Activated naive CD8-positive, alpha-beta T cell treated with anti-CD3 and anti-CD28 coated beads for 36 hours (primary cell): ENCODE results near the gene FOXN1. TPM values are rescaled to one million over a fixed set of nuclear protein-coding genes. Genes with fewer than 3 reads are reported as not detected.

Source experiments
- DNase-seq: peaks from one replicate; pipeline ENCODE4 v3.0.0; 2021
- H3K27ac Mint-ChIP-seq: one replicate; pipeline ENCODE4 v1.8.0; 2022; ENCODE audit warnings: mild to moderate bottlenecking, moderate library complexity, mixed read lengths
- H3K27me3 Mint-ChIP-seq: one replicate; pipeline ENCODE4 v1.8.0; 2022; ENCODE audit warnings: mild to moderate bottlenecking, mixed read lengths
- H3K36me3 Mint-ChIP-seq: one replicate; pipeline ENCODE4 v1.8.0; 2021; ENCODE audit warnings: mild to moderate bottlenecking, mixed read lengths
- H3K4me1 Mint-ChIP-seq: one replicate; pipeline ENCODE4 v1.8.0; 2021; ENCODE audit warnings: mixed read lengths
- H3K4me3 Mint-ChIP-seq: one replicate; pipeline ENCODE4 v1.8.0; 2022; ENCODE audit warnings: mild to moderate bottlenecking, moderate library complexity, mixed read lengths
- H3K9me3 Mint-ChIP-seq: one replicate; pipeline ENCODE4 v1.8.0; 2022; ENCODE audit warnings: mixed read lengths
- total RNA-seq, 2 experiments: library from RNA; stranded (reverse); gene quantifications; one replicate each; pipeline ENCODE4 v1.2.3, GENCODE V29; 2021

Gene FOXN1
- total RNA-seq, 2 experiments from 2014 or later = not detected

DNA sequence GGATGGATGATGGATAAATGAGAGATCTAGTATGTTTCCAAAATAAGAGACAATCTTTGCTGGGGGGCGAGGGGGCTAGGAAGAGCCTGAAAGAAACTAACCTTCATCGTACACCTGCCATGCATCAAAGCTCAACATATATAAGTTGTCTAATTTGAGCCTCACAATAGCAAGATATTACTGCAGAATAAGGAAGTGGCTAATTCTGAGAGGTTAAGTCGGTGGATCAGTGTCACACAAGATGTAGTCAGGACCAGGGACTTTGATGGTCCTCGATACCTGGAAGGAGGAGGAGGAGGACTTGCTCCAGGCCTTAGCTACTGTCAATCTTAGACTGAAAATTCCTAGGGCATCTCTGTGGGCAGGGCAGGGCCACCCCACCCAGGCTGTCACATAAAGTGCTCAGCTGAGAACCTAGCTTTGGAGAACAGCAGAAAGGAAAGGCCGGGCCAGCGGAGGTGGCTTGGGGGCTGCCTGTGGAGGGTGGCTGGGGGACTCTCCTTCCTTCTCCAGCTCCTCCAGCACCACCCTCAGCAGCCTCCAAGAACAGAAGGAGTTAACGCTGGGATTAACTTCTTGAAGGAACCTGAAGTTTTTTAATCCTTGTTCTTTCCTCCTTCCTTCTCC is 33.2 kb upstream of the FOXN1 start:
- no peak for DNase-seq
- Mint-ChIP-seq H3K4me3 (no peak overlapping the region), H3K4me1 (peaks cover 16% of the 10 kb centered on the region), H3K27me3 (no peaks in the 10 kb centered on the region), H3K36me3 (no peaks in the 10 kb centered on the region), H3K9me3 (no peaks in the 10 kb centered on the region), H3K27ac (no peak overlapping the region)

DNA sequence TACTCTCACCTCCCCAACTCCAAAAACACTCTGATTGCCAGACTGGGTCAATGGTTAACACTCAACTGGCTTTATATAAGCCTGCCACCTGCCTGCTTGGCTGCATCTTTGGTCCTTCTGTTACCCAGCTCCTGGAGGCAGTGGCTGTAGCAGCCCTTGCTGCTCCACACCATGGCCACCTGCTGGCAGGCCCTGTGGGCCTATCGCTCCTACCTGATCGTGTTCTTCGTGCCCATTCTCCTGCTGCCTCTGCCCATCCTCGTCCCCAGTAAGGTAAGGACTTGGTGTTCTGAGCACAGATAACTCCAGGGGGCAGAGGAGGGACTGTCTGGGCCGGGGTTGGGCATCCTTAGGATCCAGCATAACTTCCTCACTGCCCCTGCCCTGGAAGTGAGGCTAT is 32.6 kb upstream of the FOXN1 start, which contains the start of gene SLC13A2:
TSS of gene SLC13A2 (plus strand) at position 103 of the 400 bp plus-strand sequence. CDS start at position 172, 69 bp downstream.
- no peak for DNase-seq
- no peaks in the 10 kb centered on the region for H3K9me3 Mint-ChIP-seq
- no peaks in the 10 kb centered on the region for H3K36me3 Mint-ChIP-seq
- peaks cover 13% of the 10 kb centered on the region for H3K4me1 Mint-ChIP-seq
- H3K27ac Mint-ChIP-seq = no peak within 1 kb of the TSS
- H3K27me3 Mint-ChIP-seq = no peaks in the 10 kb centered on the region
- no peak within 1 kb of the TSS for H3K4me3 Mint-ChIP-seq

DNA sequence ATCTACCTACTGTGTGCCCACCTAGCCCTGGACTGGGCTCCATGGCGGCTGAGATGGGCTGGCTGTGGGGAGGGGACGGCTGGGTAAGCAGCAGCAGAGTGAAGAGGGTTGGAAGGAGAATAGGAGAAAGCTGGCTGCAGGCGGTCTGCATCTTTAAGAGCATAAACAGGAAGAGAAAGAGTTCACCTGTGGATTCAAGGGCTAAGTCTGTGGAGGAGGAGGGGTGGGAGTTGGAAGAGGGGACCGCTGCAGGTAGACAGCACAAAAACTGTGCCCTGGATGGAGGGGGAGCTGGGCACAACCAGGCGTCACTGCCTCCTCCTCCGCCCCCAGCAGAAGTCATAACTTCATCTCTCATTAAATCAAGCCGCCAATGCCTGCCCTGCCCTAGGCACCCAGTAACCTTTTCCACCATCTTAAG is 32.0 kb upstream of the FOXN1 start:
- no peaks in the 10 kb centered on the region for H3K27me3 Mint-ChIP-seq
- H3K36me3 Mint-ChIP-seq = no peaks in the 10 kb centered on the region
- H3K27ac Mint-ChIP-seq = no peak overlapping the region
- no peaks in the 10 kb centered on the region for H3K9me3 Mint-ChIP-seq
- no peak for DNase-seq
- H3K4me1 Mint-ChIP-seq = peaks cover 8% of the 10 kb centered on the region
- no peak overlapping the region for H3K4me3 Mint-ChIP-seq

DNA sequence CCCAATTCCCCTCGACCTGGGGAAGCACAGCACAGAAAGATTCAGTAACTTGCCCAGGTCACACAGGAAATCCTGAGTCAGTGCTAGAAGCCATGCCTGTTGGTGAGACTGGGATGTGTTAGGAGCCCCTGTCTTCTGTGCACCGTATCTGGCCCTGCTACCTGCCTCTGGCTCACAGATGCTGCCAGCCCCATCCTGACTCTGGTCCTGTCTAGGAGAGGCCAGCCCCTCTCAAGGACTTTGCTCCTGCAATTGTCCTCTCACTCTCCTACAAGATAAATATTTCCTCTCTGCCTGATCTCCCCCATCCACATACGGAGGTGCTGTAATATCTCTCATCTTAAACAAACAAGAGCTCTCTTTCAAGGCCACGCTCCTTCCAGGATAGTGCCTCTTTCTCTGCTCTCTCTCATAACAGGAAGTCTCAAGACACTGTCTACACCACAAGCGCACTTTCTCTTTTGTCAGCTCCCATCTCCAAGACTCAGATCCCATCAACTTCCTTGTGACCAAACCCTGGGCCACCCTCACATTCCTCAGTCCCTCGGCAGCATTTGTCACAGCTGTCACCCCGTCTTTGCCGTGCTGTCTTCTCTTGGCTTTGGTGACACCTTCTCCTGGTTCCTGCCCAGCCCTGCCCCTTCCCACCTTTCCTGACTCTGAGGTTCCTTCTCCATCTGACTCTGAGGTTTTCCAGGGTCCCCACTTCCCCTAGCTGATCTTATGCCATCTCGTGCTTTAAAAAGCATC is 30.8 kb upstream of the FOXN1 start:
- Mint-ChIP-seq H3K4me1 (peaks cover 5% of the 10 kb centered on the region), H3K27me3 (no peaks in the 10 kb centered on the region), H3K9me3 (no peaks in the 10 kb centered on the region), H3K27ac (no peak overlapping the region), H3K36me3 (no peaks in the 10 kb centered on the region), H3K4me3 (no peak overlapping the region)
- no peak for DNase-seq

DNA sequence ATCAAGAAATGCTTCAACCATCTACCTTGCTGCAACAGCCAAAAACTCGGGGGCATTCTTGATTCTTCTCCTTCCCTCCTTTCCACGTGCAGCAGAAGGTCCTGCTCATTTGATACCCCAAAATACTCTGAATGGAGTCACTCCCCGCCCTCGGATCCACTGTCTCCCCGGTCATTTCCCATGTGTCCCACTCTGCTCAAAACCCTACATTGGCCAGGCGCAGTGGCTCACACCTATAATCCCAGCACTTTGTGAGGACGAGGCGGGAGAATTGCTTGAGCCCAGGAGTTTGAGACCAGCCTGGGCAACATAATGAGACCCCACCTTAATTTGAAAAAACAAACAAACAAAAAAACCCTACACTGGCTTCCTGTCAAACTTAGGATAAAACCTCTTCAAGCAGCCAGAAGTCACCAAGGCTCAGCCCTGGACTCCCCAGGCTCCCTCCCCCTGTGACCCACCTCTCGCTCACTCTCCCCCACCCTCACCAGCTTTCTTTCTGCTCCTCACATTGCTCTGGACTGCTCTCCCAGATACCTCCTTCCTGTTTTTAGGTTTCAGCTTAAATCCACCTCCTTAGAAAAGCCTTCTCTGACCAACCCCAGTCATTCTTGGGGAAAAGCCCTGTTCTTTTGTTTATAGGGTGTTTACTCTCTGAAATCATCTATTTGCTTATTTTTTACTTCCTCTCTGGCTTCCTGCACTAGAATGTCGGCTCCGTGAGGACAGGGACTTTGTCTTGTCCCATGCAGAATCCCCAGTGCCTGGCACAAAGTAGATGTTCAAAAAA is 29.9 kb upstream of the FOXN1 start:
- H3K4me1 Mint-ChIP-seq = peaks cover 5% of the 10 kb centered on the region
- no peaks in the 10 kb centered on the region for H3K36me3 Mint-ChIP-seq
- H3K27me3 Mint-ChIP-seq = no peaks in the 10 kb centered on the region
- no peaks in the 10 kb centered on the region for H3K9me3 Mint-ChIP-seq
- no peak overlapping the region for H3K27ac Mint-ChIP-seq
- H3K4me3 Mint-ChIP-seq = no peak overlapping the region
- DNase-seq = no peak

DNA sequence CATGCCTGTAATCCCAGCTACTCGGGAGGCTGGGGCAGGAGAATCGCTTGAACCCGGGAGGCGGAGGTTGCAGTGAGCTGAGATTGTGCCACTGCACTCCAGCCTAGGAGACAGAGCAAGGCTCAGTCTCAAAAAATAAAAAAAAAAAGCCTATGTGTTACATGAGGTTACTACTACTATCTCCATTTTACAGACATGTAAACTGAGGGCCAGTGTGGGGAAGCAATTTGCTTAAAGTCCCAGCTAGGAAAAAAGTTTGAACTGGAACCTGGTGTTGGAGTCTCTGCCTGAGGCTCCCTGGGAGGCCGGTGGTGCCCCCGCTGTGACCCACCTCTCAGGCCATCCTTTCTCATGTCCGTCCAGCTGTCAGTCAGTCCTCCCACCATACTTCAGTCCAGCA is 28.2 kb upstream of the FOXN1 start:
- H3K27ac Mint-ChIP-seq = no peak overlapping the region
- H3K27me3 Mint-ChIP-seq = no peaks in the 10 kb centered on the region
- H3K9me3 Mint-ChIP-seq = no peaks in the 10 kb centered on the region
- H3K4me1 Mint-ChIP-seq = peaks cover 5% of the 10 kb centered on the region
- no peaks in the 10 kb centered on the region for H3K36me3 Mint-ChIP-seq
- no peak overlapping the region for H3K4me3 Mint-ChIP-seq
- no peak for DNase-seq

DNA sequence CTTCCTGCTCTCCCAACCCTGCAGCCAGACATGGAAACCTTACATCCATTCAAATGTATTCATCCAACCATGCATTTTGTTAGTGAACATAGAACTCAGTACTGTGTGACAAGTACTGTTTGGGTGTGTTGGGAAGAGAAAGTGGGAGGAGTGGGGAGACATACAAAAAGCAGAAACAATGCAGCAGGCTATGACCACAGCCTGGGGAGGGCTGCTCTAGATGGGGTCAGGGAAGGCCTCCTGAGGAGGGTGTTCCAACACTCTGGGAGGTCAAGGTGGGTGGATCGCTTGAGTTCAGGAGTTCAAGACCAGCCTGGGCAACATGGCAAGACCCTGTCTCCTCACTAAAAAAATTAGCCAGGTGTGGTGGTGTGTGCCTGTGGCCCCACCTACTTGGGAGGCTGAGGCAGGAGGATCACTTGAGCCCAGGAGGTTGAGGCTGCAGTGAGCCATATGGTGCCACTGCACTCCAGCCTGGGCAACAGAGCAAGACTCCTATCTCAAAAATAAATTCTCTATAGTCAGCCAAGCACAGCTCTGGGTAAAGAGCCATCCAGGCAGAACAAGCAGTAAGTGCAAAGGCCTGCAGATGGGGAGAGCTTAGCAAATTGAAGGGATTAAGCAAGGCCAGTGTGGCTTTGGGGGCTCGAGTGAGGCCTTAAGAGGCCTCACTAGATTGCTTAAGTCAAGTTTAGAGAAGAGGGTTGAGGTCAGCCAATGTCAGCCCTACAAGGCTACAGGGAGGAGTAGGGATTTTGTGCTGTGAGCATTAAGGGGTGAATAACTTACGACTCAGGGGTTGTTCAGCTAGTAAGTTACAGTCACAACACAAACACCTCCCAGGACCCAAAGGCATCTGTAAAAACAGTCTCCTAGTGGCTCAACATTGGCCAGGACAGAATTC is 27.2 kb upstream of the FOXN1 start:
- H3K4me3 Mint-ChIP-seq = no peak overlapping the region
- no peak overlapping the region for H3K27ac Mint-ChIP-seq
- no peaks in the 10 kb centered on the region for H3K9me3 Mint-ChIP-seq
- peaks cover 5% of the 10 kb centered on the region for H3K4me1 Mint-ChIP-seq
- DNase-seq = no peak
- no peaks in the 10 kb centered on the region for H3K27me3 Mint-ChIP-seq
- no peaks in the 10 kb centered on the region for H3K36me3 Mint-ChIP-seq

DNA sequence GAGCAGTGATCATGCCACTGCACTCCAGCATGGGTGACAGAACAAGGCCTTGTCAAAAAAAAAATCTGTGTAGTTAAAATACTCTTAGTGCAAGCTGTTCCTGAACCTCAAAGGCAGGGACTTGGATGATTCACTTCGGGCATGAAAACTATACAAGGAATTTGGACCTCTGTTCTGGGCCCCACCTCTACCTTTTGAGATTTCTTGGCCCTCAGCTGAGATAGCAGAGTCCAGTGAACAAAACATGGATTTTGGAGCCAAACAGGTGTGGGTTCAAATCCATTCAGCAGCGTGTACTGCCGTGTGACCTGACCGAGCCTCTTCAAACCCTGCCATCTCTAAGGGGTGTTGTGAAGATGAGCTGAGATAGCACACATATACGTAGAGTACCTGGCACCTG is 25.9 kb upstream of the FOXN1 start:
- Mint-ChIP-seq H3K9me3 (no peaks in the 10 kb centered on the region), H3K27me3 (no peaks in the 10 kb centered on the region), H3K27ac (no peak overlapping the region), H3K4me1 (peaks cover 4% of the 10 kb centered on the region), H3K36me3 (no peaks in the 10 kb centered on the region), H3K4me3 (no peak overlapping the region)
- DNase-seq = no peak

DNA sequence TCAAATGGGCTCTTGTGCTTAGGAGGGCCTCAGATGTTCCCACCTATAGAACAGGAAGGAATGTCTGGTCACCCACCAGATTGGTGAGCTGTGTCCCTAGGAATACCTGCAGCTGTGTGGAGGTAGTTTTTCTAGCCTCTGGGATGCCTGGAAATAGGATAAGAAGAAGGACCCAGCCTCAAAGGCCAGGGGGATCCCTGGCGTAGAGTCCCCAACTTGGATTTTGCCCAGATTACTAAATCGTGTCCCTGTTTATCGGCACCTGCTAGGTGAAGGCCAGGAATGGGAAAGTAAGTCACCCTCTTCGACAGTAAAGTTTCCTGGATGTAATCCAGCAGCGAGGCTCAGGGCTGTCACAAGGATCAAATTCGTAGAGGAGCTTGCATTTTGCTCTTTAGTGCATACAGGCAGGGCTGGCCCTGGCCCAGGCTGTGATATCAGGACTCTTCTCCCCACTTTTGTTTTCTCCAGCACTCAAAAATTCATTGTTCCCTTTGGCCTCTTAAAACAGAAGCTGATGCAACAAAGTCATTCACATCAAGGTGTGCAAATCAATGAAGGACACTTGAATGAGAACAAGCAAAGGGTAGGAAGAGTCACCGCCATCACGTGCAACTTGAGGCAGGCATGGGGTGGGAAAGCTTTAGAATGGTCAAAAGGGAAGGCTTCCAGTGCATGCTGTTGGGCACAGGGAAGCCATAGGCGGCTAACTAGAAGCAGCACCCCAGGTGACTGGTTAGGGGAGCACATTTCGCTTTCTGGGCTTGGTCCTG is 25.2 kb upstream of the FOXN1 start:
- Mint-ChIP-seq H3K27ac (no peak overlapping the region), H3K36me3 (no peaks in the 10 kb centered on the region), H3K9me3 (no peaks in the 10 kb centered on the region), H3K27me3 (no peaks in the 10 kb centered on the region), H3K4me1 (no peaks in the 10 kb centered on the region), H3K4me3 (no peak overlapping the region)
- no peak for DNase-seq

DNA sequence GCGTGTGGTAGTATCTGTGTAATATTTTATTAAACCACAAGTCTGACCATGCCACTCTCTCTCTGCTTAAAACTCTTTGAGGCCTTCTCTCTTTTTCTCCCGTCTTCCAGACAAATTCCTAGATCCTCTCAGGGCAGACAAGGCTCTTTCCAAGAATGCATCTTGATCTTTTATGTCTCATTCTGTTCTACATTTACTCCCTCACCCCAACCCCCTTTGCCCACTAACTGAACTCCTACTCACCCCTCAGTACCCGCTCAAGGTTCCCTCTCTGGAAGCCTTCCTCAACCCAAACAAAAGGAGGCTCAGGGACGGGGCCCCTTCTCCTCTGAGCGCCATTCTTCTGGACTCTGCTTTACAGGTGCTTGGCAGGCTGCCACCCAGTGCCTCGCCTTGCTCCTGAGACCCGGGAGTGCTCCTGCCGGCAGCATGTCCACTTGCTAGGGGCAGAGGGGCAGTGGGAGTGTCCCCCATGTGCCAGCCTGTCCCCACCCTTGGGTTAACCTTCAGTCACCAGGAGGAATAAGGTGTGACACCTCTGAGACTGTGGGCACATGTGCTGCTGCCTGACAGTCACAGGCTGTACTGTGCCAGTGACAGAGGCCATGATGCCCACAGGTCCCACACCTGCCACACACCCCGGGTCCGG is 23.5 kb upstream of the FOXN1 start:
- Mint-ChIP-seq H3K27ac (no peak overlapping the region), H3K36me3 (no peaks in the 10 kb centered on the region), H3K9me3 (no peaks in the 10 kb centered on the region), H3K27me3 (peaks cover 3% of the 10 kb centered on the region), H3K4me3 (no peak overlapping the region), H3K4me1 (no peaks in the 10 kb centered on the region)
- no peak for DNase-seq

DNA sequence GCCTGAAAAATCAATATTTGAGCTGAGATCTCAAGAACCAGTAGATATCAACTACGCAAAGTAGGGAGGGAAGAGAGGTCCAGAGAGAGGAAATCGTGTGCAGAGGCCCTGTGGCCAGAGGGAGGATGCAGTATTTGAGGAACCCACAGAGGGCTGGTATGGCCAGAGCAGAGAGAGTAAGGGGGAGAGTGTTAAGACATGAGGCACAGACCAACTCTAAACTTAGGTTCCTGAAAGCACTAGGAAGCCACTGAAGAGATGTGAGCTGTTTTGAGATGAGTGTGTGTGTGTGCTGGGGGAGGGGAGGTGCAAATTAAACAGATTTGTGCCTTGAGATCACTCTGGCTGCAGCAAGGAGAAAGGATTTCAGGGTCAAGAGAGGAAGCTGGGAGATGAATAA is 21.9 kb upstream of the FOXN1 start:
- no peaks in the 10 kb centered on the region for H3K9me3 Mint-ChIP-seq
- no peak for DNase-seq
- H3K36me3 Mint-ChIP-seq = no peaks in the 10 kb centered on the region
- H3K4me1 Mint-ChIP-seq = no peaks in the 10 kb centered on the region
- H3K4me3 Mint-ChIP-seq = no peak overlapping the region
- H3K27me3 Mint-ChIP-seq = peaks cover 3% of the 10 kb centered on the region
- H3K27ac Mint-ChIP-seq = no peak overlapping the region

DNA sequence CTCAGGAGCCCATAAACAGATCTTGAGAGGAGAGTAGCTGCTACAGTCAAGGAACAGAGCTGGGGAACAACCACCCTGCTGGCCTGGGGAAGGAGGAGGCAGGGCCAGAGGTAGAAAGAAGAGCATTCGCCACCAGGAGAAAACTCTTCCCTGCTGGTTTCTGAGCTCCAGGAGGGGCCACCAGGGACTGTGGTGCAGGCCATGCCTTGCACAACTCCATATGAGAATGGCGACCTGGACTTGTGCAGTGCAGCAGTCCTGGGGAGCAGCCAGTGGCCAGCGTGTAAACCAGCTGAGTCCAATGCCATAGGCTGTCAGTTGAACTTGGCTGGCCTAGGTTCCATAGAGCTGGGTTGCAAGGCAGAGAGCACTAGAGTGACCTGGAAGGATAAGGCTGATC is 21.1 kb upstream of the FOXN1 start:
- Mint-ChIP-seq H3K36me3 (no peaks in the 10 kb centered on the region), H3K27me3 (peaks cover 3% of the 10 kb centered on the region), H3K4me1 (no peaks in the 10 kb centered on the region), H3K9me3 (no peaks in the 10 kb centered on the region), H3K4me3 (no peak overlapping the region), H3K27ac (no peak overlapping the region)
- no peak for DNase-seq

DNA sequence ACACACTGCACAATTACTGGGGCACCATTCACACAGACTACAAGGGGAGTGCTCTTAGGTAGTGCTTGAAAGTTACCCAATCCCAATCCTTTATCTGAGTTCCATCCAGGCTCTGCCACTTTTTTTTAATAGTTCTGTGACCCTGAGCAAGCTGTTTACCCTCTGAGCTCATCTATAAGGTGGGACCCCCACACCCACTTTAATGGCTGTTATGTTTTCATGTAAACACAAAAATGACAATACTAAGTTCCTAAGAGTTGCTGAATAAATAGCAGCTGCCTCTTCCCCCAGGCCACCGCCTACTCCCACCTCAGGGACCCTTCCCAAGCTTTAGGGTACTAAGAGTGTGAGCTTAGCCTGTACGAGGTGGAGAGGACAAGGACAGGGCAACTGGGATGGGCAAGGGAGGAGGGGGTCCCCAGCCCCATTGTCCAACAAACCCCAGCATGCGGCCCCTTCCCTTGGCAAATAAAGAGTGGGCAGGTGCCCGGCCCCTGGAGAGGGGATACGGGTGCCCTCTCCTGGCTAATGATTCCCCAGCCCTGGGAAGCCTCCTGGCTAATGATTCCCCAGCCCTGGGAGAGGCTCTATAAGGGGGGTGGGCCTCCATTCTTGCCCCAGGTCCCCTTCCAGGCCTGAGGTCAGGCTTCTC is 18.1 kb upstream of the FOXN1 start:
- no peaks in the 10 kb centered on the region for H3K36me3 Mint-ChIP-seq
- no peak for DNase-seq
- no peak overlapping the region for H3K4me3 Mint-ChIP-seq
- peaks cover under 1% of the 10 kb centered on the region for H3K4me1 Mint-ChIP-seq
- peaks cover 3% of the 10 kb centered on the region for H3K27me3 Mint-ChIP-seq
- no peak overlapping the region for H3K27ac Mint-ChIP-seq
- no peaks in the 10 kb centered on the region for H3K9me3 Mint-ChIP-seq
